Transverse colon (tissue), 4 donors: ENCODE results near the gene ZNF521. TPM values are rescaled to one million over a fixed set of nuclear protein-coding genes. Genes with fewer than 3 reads are reported as not detected.

Experiments used
- DNase-seq: peaks from one replicate; pipeline ENCODE4 v3.0.0-alpha.2; 2019
- H3K27ac ChIP-seq, 4 donors: fragments of 200-600 bp; sonication (generic); 2 replicates each; pipeline ENCODE4 v1.5.1; 2016 to 2018; ENCODE audit warnings: inconsistent platforms in 4 of 4
- H3K27me3 ChIP-seq: fragments of 200-600 bp; sonication (generic); 2 replicates; pipeline ENCODE4 v1.5.1; 2017; ENCODE audit warnings: inconsistent platforms
- H3K36me3 ChIP-seq, 4 donors: fragments of 200-600 bp; sonication (generic); 2 replicates each; pipeline ENCODE4 v1.5.1; 2017 to 2019; ENCODE audit warnings: inconsistent platforms in 4 of 4
- H3K4me1 ChIP-seq, 4 donors: fragments of 200-600 bp; sonication (generic); 2 replicates each; pipeline ENCODE4 v1.5.1; 2017 to 2020; ENCODE audit warnings: inconsistent platforms in 4 of 4
- H3K4me3 ChIP-seq, 4 donors: fragments of 200-600 bp; sonication (generic); 1 replicate in 1 of 4; 2 replicates in 3 of 4; pipeline versions ENCODE4 v1.5.1 to v1.6.1; 2017 to 2019; ENCODE audit warnings: inconsistent platforms in 4 of 4
- H3K9me3 ChIP-seq, 2 donors: fragments of 200-600 bp; sonication (generic); 2 replicates each; pipeline ENCODE4 v1.5.1; 2017 to 2019; ENCODE audit warnings: inconsistent platforms in 2 of 2
- CTCF ChIP-seq, 5 experiments: fragments of 200-600 bp in 3 of 5; fragments of 450-650 bp in 2 of 5; sonication (generic) in 3 of 5; IDR thresholded peaks; 1 replicate in 2 of 5; 2 replicates in 3 of 5; pipeline ENCODE4 v1.5.1; 2016 to 2017; ENCODE audit warnings: antibody characterized with exemption in 5 of 5, inconsistent platforms in 3 of 5, mild to moderate bottlenecking in 2 of 5, moderate library complexity in 1 of 5
- EP300 ChIP-seq: sonication (generic); formaldehyde crosslinking; IDR thresholded peaks from one replicate; pipeline ENCODE4 v1.6.1; 2017; ENCODE audit warnings: antibody characterized with exemption, low read depth
- POLR2A ChIP-seq: fragments of 450-650 bp; IDR thresholded peaks from one replicate; pipeline ENCODE4 v1.6.1; 2016; ENCODE audit warnings: antibody characterized with exemption, mild to moderate bottlenecking, moderate library complexity
- POLR2AphosphoS5 ChIP-seq, 3 donors: sonication (generic); formaldehyde crosslinking; IDR thresholded peaks; one replicate each; pipeline ENCODE4 v1.6.1; 2016; ENCODE audit warnings: antibody characterized with exemption in 3 of 3
- WGBS, 2 donors: methylation state at CpG; one replicate each; pipeline ENCODE4 v1.1.5; 2018; ENCODE audit warnings: low coverage in 1 of 2; 5-methylcytosine and 5-hydroxymethylcytosine counted together
- in situ Hi-C, 4 donors: fragments of 200-750 bp; cut with MboI; loops; one replicate each; pipeline versions ENCODE4 v1.15.0 to v1.15.1; 2017; ENCODE audit warnings: low sequenced_read_pairs in 3 of 4, low pct_ligation_motif_present in 1 of 4, low pct_unique_long_range_greater_than_20kb in 1 of 4
- intact Hi-C: fragments of 100-400 bp; cut with DNase I; formaldehyde crosslinking; loops from one replicate; pipeline ENCODE4 v1.15.1; 2023; ENCODE audit warnings: low total_unique reads
- total RNA-seq, 4 donors: library from RNA; depleted of rRNA; stranded (reverse); fragments of >200 nt; gene quantifications; one replicate each; pipeline ENCODE4 v1.1.0, GENCODE V29; 2016

Gene ZNF521
- total RNA-seq, 4 donors from 2014 or later = 6.4 to 29.5 (median 9.0) TPM

- Histone ChIP-seq H3K27ac (no peak overlapping the region), H3K9me3 (no peaks in the 10 kb centered on the region)
- intact Hi-C loops = no loop called here
Measured at GRCh38 chr18:25345081-25345866, 6.7 kb downstream of the ZNF521 start.

GRCh38 chr18:25341831-25342230 lies 10.1 kb downstream of the ZNF521 start:
- H3K27me3 ChIP-seq = peaks cover 39% of the 10 kb centered on the region
- no peaks in the 10 kb centered on the region for H3K9me3 ChIP-seq
- DNase-seq = no peak
- in situ Hi-C loops = no loop called here
- no peak for TF ChIP-seq CTCF (IDR thresholded peaks at IDR 0.05)
- TF ChIP-seq POLR2A = no peak
- WGBS, 2 donors = 59 to 67% methylated on average over 2 of the region's 2 CpGs
- no peak overlapping the region for H3K4me3 ChIP-seq
- intact Hi-C loops = no loop called here
- no peaks in the 10 kb centered on the region for H3K4me1 ChIP-seq
- no peak overlapping the region for H3K27ac ChIP-seq
- no peaks in the 10 kb centered on the region for H3K36me3 ChIP-seq

More at GRCh38 chr18:25345081-25345866, 6.7 kb downstream of the ZNF521 start:
- Histone ChIP-seq H3K4me1 (peaks cover 0 to 12% (median 5%) of the 10 kb centered on the region in 4 donors), H3K36me3 (no peaks in the 10 kb centered on the region), H3K27me3 (peaks cover 69% of the 10 kb centered on the region), H3K4me3 (no peak overlapping the region)
- DNase-seq = no peak
- in situ Hi-C loops = no loop called here
- TF ChIP-seq EP300 (no peak), POLR2A (no peak), POLR2AphosphoS5 (IDR thresholded peaks at IDR 0.05) (no peak), CTCF (IDR thresholded peaks at IDR 0.05) (no peak)
- WGBS, 2 donors = 34 to 60% methylated on average over 8 of the region's 8 CpGs

GRCh38 chr18:25340762-25341161 lies 11.2 kb downstream of the ZNF521 start:
- Histone ChIP-seq H3K4me3 (no peak overlapping the region), H3K27ac (no peak overlapping the region), H3K36me3 (no peaks in the 10 kb centered on the region), H3K9me3 (no peaks in the 10 kb centered on the region), H3K27me3 (peaks cover 30% of the 10 kb centered on the region), H3K4me1 (no peaks in the 10 kb centered on the region)
- intact Hi-C loops = no loop called here
- DNase-seq = no peak
- in situ Hi-C loops = no loop called here
- no peak for TF ChIP-seq POLR2AphosphoS5 (IDR thresholded peaks at IDR 0.05)
- TF ChIP-seq CTCF (IDR thresholded peaks at IDR 0.05) = no peak
- TF ChIP-seq POLR2A = no peak
- TF ChIP-seq EP300 = no peak
- 63 to 80% methylated on average over 3 of the region's 3 CpGs for WGBS, 2 donors

GRCh38 chr18:25335676-25336075 lies 16.3 kb downstream of the ZNF521 start:
- no peak for DNase-seq
- Histone ChIP-seq H3K9me3 (no peaks in the 10 kb centered on the region), H3K4me1 (no peaks in the 10 kb centered on the region), H3K27ac (no peak overlapping the region), H3K27me3 (peaks cover 10% of the 10 kb centered on the region), H3K36me3 (no peaks in the 10 kb centered on the region), H3K4me3 (no peak overlapping the region)
- 86 to 92% methylated on average over 6 of the region's 6 CpGs for WGBS, 2 donors
- in situ Hi-C loops (no loop called here), intact Hi-C loops (no loop called here)
- no peak for TF ChIP-seq EP300
- TF ChIP-seq POLR2A = no peak
- TF ChIP-seq CTCF (IDR thresholded peaks at IDR 0.05) = no peak
- no peak for TF ChIP-seq POLR2AphosphoS5 (IDR thresholded peaks at IDR 0.05)
